H9 (cell line): ENCODE results near the gene MIS18BP1. TPM values are rescaled to one million over a fixed set of nuclear protein-coding genes. Genes with fewer than 3 reads are reported as not detected.

Source experiments
- DNase-seq: peaks from one replicate; pipeline ENCODE4 v3.0.0-alpha.2; 2017
- H2AFZ ChIP-seq: one replicate; pipeline ENCODE4 v1.6.1; 2013; ENCODE audit warnings: mild to moderate bottlenecking, low read length, control low read depth, moderate library complexity
- H2AK5ac ChIP-seq: 2 replicates; pipeline ENCODE4 v1.6.1; 2013; ENCODE audit warnings: low read length, control low read depth, mixed read lengths; ENCODE audit not compliant: insufficient read length
- H2BK120ac ChIP-seq: one replicate; pipeline ENCODE4 v1.6.1; 2013; ENCODE audit warnings: low read depth, mild to moderate bottlenecking, low read length, control low read depth, inconsistent platforms; ENCODE audit not compliant: poor library complexity, severe bottlenecking
- H2BK12ac ChIP-seq: 2 replicates; pipeline ENCODE4 v1.6.1; 2013; ENCODE audit warnings: low read length, control low read depth, mixed read lengths, low read depth; ENCODE audit not compliant: insufficient read length
- H2BK15ac ChIP-seq: 2 replicates; pipeline ENCODE4 v1.6.1; 2013; ENCODE audit warnings: low read depth, low read length, control low read depth
- H2BK20ac ChIP-seq: one replicate; pipeline ENCODE4 v1.6.1; 2013; ENCODE audit warnings: low read depth, mild to moderate bottlenecking, low read length, control low read depth, inconsistent platforms; ENCODE audit not compliant: poor library complexity, severe bottlenecking
- H2BK5ac ChIP-seq: 2 replicates; pipeline ENCODE4 v1.6.1; 2013; ENCODE audit warnings: low read length, control low read depth, mixed read lengths; ENCODE audit not compliant: insufficient read length
- H3K14ac ChIP-seq: 2 replicates; pipeline ENCODE4 v1.6.1; 2013; ENCODE audit warnings: low read length, control low read depth; ENCODE audit not compliant: insufficient read depth
- H3K18ac ChIP-seq: 2 replicates; pipeline ENCODE4 v1.6.1; 2013; ENCODE audit warnings: low read depth, mild to moderate bottlenecking, mixed read lengths, low read length, control low read depth; ENCODE audit not compliant: insufficient read length
- H3K23ac ChIP-seq: 2 replicates; pipeline ENCODE4 v1.6.1; 2013; ENCODE audit warnings: low read length, control low read depth, mixed read lengths, low read depth; ENCODE audit not compliant: insufficient read length
- H3K23me2 ChIP-seq: 2 replicates; pipeline ENCODE4 v1.6.1; 2013; ENCODE audit warnings: low read depth, mild to moderate bottlenecking, mixed read lengths, low read length, control low read depth; ENCODE audit not compliant: insufficient read length, poor library complexity, severe bottlenecking
- H3K27ac ChIP-seq: 2 replicates; pipeline ENCODE4 v1.5.1; 2013; ENCODE audit warnings: low read length, control low read depth, mixed read lengths, low read depth; ENCODE audit not compliant: insufficient read length
- H3K27me3 ChIP-seq: 2 replicates; pipeline ENCODE4 v1.6.1; 2013; ENCODE audit warnings: low read length, control low read depth, inconsistent platforms; ENCODE audit not compliant: insufficient read depth
- H3K4ac ChIP-seq: 2 replicates; pipeline ENCODE4 v1.6.1; 2013; ENCODE audit warnings: low read depth, mild to moderate bottlenecking, control low read depth, inconsistent platforms, low read length, moderate library complexity
- H3K4me1 ChIP-seq: 2 replicates; pipeline ENCODE4 v1.6.1; 2013; ENCODE audit warnings: low read length, control low read depth, inconsistent platforms; ENCODE audit not compliant: insufficient read depth
- H3K4me2 ChIP-seq: 2 replicates; pipeline ENCODE4 v1.6.1; 2013; ENCODE audit warnings: low read length, control low read depth, mixed read lengths; ENCODE audit not compliant: insufficient read length, insufficient read depth
- H3K56ac ChIP-seq: 2 replicates; pipeline ENCODE4 v1.6.1; 2013; ENCODE audit warnings: low read depth, mild to moderate bottlenecking, mixed read lengths, low read length, control low read depth; ENCODE audit not compliant: insufficient read length
- H3K79me1 ChIP-seq: 2 replicates; pipeline ENCODE4 v1.6.1; 2013; ENCODE audit warnings: low read depth, mild to moderate bottlenecking, moderate library complexity, low read length, control low read depth, inconsistent platforms; ENCODE audit not compliant: insufficient read depth, poor library complexity, severe bottlenecking
- H3K79me2 ChIP-seq: 2 replicates; pipeline ENCODE4 v1.6.1; 2013; ENCODE audit warnings: low read length, control low read depth, inconsistent platforms; ENCODE audit not compliant: insufficient read depth
- H3K9ac ChIP-seq: 2 replicates; pipeline ENCODE4 v1.6.1; 2013; ENCODE audit warnings: low read length, control low read depth, mixed read lengths; ENCODE audit not compliant: insufficient read length; ENCODE audit errors: extremely low read depth
- H3K9me3 ChIP-seq: one replicate; pipeline ENCODE4 v1.6.1; 2013; ENCODE audit warnings: low read depth, low read length, inconsistent platforms; ENCODE audit not compliant: control insufficient read depth
- H3T11ph ChIP-seq: one replicate; pipeline ENCODE4 v1.6.1; 2013; ENCODE audit warnings: mild to moderate bottlenecking, low read length, control low read depth, inconsistent platforms
- H4K20me1 ChIP-seq: one replicate; pipeline ENCODE4 v1.6.1; 2013; ENCODE audit not compliant: control insufficient read depth, insufficient read length, insufficient read depth
- H4K5ac ChIP-seq: 2 replicates; pipeline ENCODE4 v1.6.1; 2013; ENCODE audit warnings: low read depth, mild to moderate bottlenecking, mixed read lengths, low read length, control low read depth; ENCODE audit not compliant: insufficient read length
- H4K8ac ChIP-seq: replicated peaks from 2 replicates; pipeline ENCODE4 v1.6.1; 2013; ENCODE audit warnings: low read length, control low read depth, mixed read lengths, low read depth; ENCODE audit not compliant: insufficient read length
- H4K91ac ChIP-seq: 2 replicates; pipeline ENCODE4 v1.6.1; 2013; ENCODE audit warnings: low read depth, mild to moderate bottlenecking, moderate library complexity, mixed read lengths, low read length, control low read depth; ENCODE audit not compliant: insufficient read length
- H3K27ac Mint-ChIP-seq, 3 experiments: 2 replicates in 2 of 3; 3 replicates in 1 of 3; pipeline ENCODE4 v1.8.0; 2020 to 2021; ENCODE audit warnings: mixed read lengths in 3 of 3, mild to moderate bottlenecking in 1 of 3, moderate library complexity in 1 of 3
- H3K27me3 Mint-ChIP-seq: 2 replicates; pipeline ENCODE4 v1.8.0; 2021; ENCODE audit warnings: low read depth, mild to moderate bottlenecking, moderate library complexity, mixed read lengths
- H3K36me3 Mint-ChIP-seq, 3 experiments: 2 replicates in 2 of 3; 3 replicates in 1 of 3; pipeline ENCODE4 v1.8.0; 2020 to 2021; ENCODE audit warnings: low read depth in 3 of 3, mixed read lengths in 3 of 3; ENCODE audit not compliant: insufficient read depth in 1 of 3
- H3K4me1 Mint-ChIP-seq, 2 experiments: 2 replicates each; pipeline ENCODE4 v1.8.0; 2020; ENCODE audit warnings: mixed read lengths in 2 of 2
- H3K4me3 Mint-ChIP-seq, 2 experiments: 2 replicates in 1 of 2; 3 replicates in 1 of 2; pipeline ENCODE4 v1.8.0; 2020 to 2021; ENCODE audit warnings: mild to moderate bottlenecking in 2 of 2, mixed read lengths in 2 of 2, moderate library complexity in 1 of 2
- H3K9me3 Mint-ChIP-seq, 2 experiments: 2 replicates in 1 of 2; 3 replicates in 1 of 2; pipeline ENCODE4 v1.8.0; 2020; ENCODE audit warnings: mild to moderate bottlenecking in 2 of 2, mixed read lengths in 2 of 2, moderate library complexity in 1 of 2
- WGBS: extraction: QIAGEN DNeasy Blood & Tissue Kit; methylation state at CpG from one replicate; pipeline ENCODE4 v1.1.7; 2013; ENCODE audit warnings: missing lambda C conversion rate, low lambda C conversion rate, mixed read lengths; ENCODE audit not compliant: insufficient read length; ENCODE audit errors: extremely low coverage; 5-methylcytosine and 5-hydroxymethylcytosine counted together
- total RNA-seq: library from RNA; stranded (reverse); gene quantifications from 2 replicates; pipeline ENCODE4 v1.2.1, GENCODE V29; 2021
- TF ChIP-seq, protein P1 (sequence below): fragments of 200-600 bp; sonication (generic); conservative IDR thresholded peaks from 3 replicates; pipeline ENCODE4 v1.8.0; 2021; ENCODE audit warnings: antibody characterized with exemption, mild to moderate bottlenecking

Gene MIS18BP1
- total RNA-seq, 1 experiment from 2014 or later, result 60.6 TPM

DNA sequence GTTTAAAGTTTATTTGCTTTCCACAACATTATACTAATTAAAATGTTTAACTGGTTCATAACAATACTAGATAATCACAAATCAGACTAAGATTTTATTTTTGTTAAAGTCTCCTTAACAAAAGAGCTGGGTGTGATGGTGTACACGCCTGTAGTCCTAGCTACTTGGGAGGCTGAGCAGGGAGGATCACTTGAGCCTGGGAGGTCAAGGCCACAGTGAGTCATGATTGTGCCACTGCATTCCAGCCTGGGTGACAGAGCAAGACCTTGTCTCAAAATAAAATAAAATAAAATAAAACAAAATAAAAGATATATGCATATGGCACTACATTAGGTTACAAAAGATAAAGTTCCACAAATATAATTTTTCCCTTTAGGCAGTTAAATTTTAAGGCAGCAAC is 5.6 kb downstream of the MIS18BP1 start:
- peaks cover 6 to 11% (median 8%) of the 10 kb centered on the region in 3 experiments; a peak in 6 of 7 replicates for H3K36me3 Mint-ChIP-seq
- no peak overlapping the region for H4K91ac ChIP-seq
- peaks cover 14 to 16% of the 10 kb centered on the region in 2 experiments for H3K4me1 Mint-ChIP-seq
- H4K5ac ChIP-seq, result no peak overlapping the region
- H4K8ac ChIP-seq, result no peak overlapping the region
- H2AK5ac ChIP-seq, result no peak overlapping the region
- no peaks in the 10 kb centered on the region for H3K4me1 ChIP-seq
- no peak overlapping the region for H3K4me3 Mint-ChIP-seq
- no peak overlapping the region for H3K56ac ChIP-seq
- no peak overlapping the region for H2BK12ac ChIP-seq
- peaks cover 52% of the 10 kb centered on the region for H3K79me2 ChIP-seq
- no peaks in the 10 kb centered on the region for H3K9me3 Mint-ChIP-seq
- no peak overlapping the region for H2AFZ ChIP-seq
- H3K27ac ChIP-seq, result no peak overlapping the region
- TF ChIP-seq, protein P1, sequence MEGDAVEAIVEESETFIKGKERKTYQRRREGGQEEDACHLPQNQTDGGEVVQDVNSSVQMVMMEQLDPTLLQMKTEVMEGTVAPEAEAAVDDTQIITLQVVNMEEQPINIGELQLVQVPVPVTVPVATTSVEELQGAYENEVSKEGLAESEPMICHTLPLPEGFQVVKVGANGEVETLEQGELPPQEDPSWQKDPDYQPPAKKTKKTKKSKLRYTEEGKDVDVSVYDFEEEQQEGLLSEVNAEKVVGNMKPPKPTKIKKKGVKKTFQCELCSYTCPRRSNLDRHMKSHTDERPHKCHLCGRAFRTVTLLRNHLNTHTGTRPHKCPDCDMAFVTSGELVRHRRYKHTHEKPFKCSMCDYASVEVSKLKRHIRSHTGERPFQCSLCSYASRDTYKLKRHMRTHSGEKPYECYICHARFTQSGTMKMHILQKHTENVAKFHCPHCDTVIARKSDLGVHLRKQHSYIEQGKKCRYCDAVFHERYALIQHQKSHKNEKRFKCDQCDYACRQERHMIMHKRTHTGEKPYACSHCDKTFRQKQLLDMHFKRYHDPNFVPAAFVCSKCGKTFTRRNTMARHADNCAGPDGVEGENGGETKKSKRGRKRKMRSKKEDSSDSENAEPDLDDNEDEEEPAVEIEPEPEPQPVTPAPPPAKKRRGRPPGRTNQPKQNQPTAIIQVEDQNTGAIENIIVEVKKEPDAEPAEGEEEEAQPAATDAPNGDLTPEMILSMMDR, result no peak
- no peak overlapping the region for H3K18ac ChIP-seq
- H3K9me3 ChIP-seq, result no peaks in the 10 kb centered on the region
- H2BK20ac ChIP-seq, result no peak overlapping the region
- H3K79me1 ChIP-seq, result peaks cover 9% of the 10 kb centered on the region
- no peaks in the 10 kb centered on the region for H3K27me3 ChIP-seq
- no CpG with 5 or more reads among the region's 1 CpG for WGBS
- H3K23me2 ChIP-seq, result no peaks in the 10 kb centered on the region
- no peak overlapping the region for H3T11ph ChIP-seq
- H3K4me2 ChIP-seq, result no peak overlapping the region
- H3K4ac ChIP-seq, result no peak overlapping the region
- H3K14ac ChIP-seq, result no peak overlapping the region
- H3K9ac ChIP-seq, result no peak overlapping the region
- H2BK5ac ChIP-seq, result no peak overlapping the region
- H2BK15ac ChIP-seq, result no peak overlapping the region
- H2BK120ac ChIP-seq, result no peak overlapping the region
- no peaks in the 10 kb centered on the region for H3K27me3 Mint-ChIP-seq
- no peaks in the 10 kb centered on the region for H4K20me1 ChIP-seq
- no peak overlapping the region for H3K23ac ChIP-seq
- no peak for DNase-seq
- H3K27ac Mint-ChIP-seq, result no peak overlapping the region
